ENCODE data around the gene ZMIZ2.
A peak's percentile ranks its signal among the peaks of the same experiment; 100 is the strongest.

DNA sequence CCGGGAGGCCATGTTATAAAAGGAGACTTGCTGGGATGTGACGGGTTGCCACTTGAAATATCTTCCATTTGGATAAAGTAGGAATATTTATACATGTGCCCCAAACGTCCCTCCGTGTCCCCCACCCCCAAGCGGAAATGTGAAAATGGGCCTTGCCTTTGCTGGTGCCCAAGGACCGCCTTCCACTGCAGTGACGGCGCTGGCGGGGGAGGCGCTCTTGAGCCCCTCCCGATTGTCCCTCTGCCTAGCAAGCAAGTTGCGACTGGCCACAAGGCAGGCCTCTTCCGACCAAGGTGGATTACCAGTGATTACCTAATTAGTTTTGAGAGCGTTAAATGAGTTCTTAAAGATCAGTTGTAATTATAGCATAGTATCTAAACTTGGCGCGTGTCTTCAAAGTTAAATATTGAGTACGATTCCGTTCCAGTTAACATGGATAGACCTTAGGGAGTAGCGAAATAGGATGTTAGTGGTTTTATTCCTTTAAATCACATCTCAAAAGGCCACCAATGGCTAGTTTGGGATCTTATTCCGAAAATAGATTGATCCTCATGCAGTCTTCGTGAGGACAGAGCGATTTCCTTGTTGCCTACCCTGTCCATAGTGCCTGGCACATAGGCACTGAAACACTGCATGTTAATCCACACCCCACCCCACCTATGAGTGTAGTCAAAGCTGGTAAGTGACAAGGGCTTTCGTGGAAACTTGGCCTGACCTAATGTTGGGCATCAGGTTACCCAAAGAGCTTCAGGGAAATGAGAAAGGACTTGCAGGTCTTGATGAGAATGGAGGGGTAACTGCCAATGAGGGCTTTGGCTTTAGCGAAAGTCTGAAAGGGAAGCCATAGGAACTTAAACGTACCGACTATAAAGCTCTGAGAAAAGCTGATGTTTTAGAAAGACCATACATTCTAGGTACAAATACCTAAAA, 48.9 kb downstream of the ZMIZ2 start:
- TF ChIP-seq SP1 (IDR thresholded peaks at IDR 0.05) (peak; percentile 39), CTCF (IDR thresholded peaks at IDR 0.05; ENCODE audit: low read depth, low read length, missing input control) (peak; percentile 31), EGR1 (IDR thresholded peaks at IDR 0.05; ENCODE audit: low read depth in 2 of 2) (no peak), MAX (IDR thresholded peaks at IDR 0.05) (peak; percentile 71), REST (IDR thresholded peaks at IDR 0.05) (peak; percentile 38), HNF4G (IDR thresholded peaks at IDR 0.05) (no peak), NR2F2 (IDR thresholded peaks at IDR 0.05) (no peak), TAF1 (conservative IDR thresholded peaks at IDR 0.05) (peak; percentile 60), YY1 (IDR thresholded peaks at IDR 0.05) (peak; percentile 56), JUND (IDR thresholded peaks at IDR 0.05) (no peak), GABPA (IDR thresholded peaks at IDR 0.05 in 1 of 2, conservative IDR thresholded peaks at IDR 0.05 in 1 of 2) (peak in 1 of 2 donors; percentile 63)
